Stimulated activated CD8-positive, alpha-beta memory T cell treated with anti-CD3 and anti-CD28 coated beads, Interleukin-12 subunit alpha, Interleukin-12 subunit beta, amount 100 ng/mL, for 24 hours (primary cell): Measurements from ENCODE around the gene PLXNA2.

Experiments
- DNase-seq: peaks from one replicate; pipeline ENCODE4 v3.0.0-alpha.2; 2020; ENCODE audit errors: extremely low read depth

PLXNA2 gene

DNA sequence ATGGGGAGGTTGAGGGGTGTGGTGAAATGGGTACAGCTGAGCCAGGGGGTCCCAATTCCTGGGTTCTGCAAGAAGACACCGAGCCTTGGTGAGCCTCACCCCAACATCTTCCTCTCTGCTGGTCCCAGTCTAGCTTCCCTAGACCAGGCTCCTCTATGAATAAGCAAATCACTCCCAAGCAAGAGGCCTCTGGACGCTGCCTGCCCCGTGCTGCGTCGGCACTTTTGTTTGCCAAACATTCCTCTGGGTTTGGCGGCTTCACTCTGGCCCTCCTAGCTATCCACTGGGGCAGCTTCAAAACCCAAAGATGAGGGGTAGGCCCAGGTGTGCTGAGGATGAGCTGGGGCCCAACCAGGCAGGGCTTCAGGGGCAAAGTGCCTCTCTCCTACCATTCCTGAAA, 196.2 kb downstream of the PLXNA2 start:
- no peak for DNase-seq

DNA sequence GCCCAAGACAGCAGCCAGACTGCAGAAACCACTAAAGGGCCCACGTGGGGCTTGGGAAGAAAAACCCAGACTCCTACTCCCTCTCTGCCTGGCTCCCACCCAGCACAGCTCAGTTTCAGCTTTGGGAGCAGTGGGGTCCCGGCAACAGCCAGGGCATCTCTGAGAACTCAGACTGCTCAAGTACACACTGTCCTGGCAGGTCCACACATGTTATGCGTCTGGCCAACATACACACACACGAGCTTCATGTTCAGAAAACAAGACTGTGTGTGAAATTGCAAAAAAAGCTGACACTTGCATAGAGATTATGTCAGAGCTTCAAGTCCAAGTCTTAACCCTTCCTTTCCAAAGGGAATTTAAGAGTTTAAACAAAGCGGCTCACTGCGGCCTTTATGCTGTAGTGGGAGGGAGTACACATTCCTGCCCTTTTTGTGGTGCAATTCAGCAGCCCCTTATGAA, 196.7 kb downstream of the PLXNA2 start:
- DNase-seq: no peak

DNA sequence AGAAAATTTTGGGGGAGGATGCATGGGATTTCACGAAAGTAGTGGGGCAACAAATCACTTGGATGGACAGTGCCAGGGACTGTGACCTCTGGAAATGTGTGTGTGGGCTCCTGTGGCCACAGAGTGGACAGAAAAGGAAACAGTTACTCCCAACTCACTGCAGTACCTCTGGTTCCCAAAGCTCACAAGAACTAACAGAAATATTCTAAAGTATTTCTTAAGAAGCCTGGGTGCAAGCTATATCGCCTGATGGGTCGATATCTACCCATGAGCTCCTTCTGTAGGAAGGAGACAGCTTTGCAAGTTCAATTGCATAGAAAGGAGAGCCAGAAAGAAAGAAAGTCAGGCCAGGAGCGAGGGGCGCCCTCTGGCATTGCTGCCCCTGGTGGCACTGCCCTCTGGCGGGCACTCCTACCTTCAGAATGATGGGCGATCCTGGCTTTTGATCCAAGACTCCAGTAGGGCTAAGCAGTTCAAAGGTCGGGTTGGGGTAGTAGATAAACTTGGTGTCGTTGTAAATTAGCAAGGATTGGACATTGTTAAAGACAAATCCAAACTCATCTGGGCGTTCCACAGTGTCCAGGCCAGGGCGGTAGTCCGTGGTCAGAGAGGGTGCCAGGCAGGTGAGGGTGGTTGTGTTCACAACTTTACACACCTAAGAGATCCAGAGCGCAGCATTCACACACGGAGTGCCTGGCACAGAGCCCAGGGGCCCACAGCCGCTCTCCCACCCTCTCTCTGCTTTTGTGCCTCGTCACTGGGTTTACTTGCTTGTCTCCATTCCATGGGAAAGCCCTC, 198.5 kb downstream of the PLXNA2 start:
- no peak for DNase-seq

DNA sequence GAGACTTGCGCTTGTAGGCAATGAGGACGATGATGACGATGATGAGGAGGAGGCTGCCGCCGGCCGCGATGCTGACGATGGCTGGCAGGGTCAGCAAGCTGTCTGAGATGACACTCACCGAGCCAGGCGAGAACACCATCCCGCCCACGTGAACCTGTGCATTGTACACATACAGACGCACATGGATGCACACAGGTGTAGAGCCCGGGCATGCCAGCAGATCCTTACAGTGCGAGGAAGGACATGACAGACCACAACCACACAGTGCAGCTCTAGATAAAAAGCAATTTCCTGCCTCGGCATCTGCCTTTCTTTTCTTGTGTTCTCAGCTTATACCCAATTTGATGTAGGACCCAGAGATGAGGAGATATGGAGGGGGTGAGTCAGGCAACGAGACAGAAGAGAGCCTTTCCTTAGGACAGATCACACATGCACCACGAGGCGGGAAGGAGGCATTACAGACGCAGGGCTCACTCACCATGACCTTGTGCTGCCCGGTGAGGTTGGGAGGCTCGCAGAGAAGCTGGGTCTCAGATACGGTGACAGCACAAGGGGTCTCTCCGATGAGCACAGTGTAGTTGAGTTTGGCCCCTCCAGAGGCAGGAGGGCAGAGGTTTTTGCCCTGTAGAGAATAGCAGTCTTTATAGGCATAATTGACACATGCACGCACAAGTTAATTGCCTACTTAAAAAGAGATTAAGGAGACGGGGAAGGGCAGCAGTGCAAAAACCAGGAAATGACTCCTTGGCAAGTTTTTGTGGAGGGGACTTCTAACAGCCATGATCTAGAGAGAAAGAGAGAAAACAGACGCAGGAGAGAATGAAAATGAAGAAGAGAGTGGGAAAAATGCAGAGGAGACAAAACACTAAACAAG, 199.4 kb downstream of the PLXNA2 start:
- no peak for DNase-seq

DNA sequence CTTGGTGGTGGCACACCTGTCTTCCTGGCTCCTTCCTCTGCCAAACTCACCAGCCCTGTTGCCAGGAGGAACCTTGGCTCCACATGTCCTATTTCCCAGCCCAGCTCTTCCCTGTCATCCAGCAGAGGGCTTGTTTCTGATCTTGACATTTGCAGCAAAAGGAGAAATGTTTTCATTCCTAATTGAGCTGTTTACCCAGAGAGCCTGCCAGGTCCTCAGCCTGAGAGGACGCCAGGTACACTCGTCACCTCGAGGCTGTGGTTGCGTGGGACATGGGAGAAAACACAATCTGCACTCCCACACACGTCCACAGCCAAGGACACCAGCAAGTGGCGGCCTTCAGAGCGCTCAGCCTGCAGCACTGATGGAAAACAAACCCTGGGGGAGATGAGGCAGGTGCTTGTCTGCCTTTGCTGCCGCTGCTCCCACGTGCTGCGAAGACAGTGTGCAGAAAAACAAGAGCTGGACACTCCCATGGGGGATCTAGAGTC, 200.4 kb downstream of the PLXNA2 start:
- DNase-seq: no peak

DNA sequence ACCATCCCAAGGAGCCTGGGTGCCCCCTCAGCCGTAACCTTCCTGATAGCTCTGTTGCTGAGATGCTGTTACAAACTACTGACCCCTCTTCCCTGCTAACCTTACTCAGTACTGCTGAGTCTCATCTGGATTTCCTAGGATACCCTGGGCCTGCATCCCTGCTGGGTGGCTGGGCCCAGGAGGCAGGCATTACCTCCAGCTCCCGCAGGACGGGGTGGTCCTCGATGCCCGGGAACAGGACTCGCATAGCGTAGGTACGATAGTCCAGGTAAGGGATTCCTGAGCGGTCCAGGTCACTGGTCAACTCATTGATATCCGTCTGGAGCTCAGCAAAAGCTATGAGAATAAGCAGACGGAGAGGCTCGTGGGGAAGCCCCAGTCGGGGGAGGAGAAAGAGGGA, 201.3 kb downstream of the PLXNA2 start:
- no peak for DNase-seq

DNA sequence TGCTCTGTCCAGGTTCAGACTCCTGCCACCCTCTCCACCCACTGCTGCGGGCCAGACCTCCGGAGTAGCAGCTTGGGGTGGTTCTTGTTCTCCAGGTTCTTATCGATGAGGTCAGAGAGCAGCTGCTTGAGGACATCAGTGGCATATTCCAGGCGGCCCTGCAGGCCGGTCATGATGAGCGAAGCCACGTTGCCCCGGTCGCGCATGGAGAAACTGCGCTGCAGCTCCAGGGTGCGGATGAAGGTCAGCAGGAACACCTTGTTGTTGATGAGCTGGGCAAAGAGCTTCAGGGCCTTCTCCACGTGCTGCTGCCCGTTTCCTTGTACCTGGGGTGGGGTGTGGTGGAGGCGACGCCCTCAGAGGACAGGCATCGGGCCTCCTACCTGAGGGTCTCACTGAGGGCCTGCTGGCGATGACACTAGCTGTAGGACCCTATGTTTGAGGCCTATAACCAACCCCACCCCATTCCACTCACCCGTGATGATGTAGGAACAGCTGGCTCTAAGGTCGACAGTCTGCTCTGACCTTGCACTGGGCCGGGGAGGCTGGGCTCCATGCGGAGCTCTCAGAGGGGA, 202.1 kb downstream of the PLXNA2 start:
- no peak for DNase-seq

DNA sequence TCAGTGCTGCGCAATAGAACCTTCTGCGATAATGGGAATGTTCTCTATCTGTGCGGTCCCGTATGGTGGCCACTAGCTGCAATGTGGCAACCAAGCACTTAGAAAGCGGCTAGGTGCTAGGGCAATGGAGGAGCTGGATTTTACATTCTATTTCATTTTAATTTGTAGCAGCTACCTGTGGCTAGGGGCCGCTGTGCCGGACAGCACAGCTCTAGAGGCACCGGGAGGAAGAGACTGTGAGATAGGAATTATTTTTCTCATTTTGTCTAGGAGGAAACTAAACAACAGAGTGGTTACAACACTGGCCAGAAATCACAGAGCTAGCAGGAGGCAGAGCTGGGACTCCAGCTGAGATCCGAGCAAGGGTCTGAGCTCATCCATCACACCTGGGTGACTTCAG, 202.7 kb downstream of the PLXNA2 start:
- DNase-seq: no peak

DNA sequence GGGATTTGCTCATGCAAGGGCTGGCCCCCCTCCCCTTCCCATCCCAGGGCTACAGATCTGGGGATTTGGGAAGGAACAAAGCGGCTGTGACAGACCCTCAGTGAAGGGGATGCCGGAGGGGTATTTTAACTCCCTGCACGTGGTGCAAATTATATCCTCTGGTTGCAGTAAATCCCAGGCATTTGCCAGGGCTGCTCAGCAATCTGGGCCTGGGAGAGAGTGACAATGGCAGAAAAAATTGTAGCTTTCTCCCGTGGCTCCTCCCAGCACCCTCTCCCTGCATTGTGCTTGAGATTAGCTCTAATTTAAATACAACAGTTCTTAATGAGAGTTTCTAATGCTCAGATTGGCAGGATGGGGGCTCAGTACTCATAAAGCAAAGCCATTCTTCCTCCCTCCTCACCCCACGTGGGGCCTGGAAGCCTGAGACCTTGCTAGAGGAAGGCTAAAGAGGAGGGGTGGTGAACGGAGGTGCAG, 203.3 kb downstream of the PLXNA2 start:
- DNase-seq: no peak

DNA sequence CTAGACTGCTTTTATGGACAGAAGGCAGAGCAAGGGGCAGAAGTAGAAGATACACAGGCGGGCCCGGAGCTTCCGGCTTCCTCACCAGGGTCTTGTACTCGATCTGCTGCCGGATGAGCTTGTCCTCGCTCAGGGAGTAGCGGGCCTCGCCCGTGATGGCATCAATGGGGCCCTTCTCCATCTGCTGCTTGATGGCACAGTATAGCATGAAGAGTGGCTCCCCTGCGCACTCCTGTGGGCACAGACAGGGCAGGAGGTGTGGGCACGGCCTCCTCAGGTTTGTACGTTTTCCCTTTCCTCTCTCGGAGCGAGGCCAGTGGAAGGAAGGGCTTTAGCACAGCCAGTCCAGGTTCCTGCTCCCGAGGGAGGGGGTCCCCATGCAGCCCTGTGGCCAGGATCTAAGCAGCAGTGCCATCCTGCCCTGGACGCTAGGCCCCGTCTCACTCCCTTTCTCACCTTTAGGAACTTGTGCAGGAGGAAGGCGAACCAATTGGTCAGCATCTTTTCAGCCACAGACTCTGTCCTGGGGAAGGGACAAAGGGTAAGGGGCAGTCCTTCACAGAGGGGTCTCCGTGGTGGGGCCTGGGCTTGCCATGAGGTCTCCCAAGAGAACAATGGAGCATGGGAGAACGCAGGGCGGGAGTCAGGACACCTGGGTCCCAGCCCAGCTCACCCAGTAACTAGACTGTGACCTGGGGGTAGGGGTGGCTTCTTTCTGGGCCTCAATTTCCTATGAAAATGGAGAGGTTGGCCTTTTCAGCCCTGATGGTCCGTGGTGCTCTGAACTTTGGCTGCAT, 204.4 kb downstream of the PLXNA2 start:
- DNase-seq: no peak

DNA sequence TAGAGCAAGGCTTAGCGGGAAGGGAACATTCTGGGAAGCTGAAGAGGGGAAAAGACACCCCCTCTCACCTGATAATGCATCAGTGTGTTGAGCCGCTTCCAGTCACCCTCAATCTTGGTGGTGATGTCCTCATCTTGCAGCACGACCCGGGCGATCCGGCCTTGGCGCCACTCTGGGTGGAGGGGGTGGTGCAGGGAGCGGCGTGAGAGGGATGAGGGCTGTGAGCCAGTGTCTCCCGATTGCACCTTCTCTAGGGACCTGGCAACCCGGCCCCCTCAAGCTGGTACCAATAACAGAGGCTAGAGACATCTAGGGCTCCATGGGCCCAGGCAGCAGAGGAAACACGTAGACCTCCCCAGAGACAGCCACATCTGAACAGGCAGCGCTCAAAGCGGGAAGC, 205.9 kb downstream of the PLXNA2 start:
- no peak for DNase-seq

DNA sequence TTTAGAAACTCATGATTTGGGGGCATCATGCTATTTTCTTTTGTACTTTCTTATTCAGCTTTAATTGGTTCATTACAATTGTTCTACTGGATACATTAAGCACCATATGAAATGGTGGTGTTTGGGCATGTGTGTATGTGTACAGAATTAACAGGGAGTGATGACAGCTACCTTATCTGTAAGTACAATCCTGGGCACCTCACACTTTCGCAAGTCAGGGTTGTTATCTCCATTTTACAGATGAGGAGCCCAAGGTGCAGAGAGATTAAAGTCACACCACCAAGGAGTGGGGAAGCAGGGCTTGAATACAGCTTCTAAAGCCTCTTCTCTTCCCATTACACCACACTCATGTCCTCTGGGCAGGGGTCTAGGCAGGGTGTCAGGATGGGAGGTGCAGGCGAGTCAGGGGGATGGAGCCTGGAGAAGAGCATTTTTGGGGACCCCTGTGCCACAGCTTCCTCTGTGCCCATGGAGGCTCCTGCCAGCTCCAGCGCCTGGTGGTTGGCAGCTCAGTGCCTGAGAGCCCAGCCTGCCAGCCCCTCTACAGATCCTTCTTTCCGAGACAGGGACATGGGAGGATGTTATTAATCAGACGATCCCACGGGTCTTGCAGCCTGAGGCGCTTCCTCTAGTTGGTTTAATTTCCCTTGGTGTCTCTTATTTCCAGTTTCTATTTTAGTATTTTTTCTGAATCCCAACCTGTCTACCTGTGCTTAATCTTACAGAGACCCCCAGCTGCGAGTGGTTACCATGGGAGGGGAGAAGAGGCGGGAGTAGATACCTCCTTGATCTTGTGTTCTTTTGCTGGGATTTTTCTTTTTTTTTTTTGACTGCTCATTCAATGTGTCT, 207.0 kb downstream of the PLXNA2 start:
- DNase-seq: no peak

DNA sequence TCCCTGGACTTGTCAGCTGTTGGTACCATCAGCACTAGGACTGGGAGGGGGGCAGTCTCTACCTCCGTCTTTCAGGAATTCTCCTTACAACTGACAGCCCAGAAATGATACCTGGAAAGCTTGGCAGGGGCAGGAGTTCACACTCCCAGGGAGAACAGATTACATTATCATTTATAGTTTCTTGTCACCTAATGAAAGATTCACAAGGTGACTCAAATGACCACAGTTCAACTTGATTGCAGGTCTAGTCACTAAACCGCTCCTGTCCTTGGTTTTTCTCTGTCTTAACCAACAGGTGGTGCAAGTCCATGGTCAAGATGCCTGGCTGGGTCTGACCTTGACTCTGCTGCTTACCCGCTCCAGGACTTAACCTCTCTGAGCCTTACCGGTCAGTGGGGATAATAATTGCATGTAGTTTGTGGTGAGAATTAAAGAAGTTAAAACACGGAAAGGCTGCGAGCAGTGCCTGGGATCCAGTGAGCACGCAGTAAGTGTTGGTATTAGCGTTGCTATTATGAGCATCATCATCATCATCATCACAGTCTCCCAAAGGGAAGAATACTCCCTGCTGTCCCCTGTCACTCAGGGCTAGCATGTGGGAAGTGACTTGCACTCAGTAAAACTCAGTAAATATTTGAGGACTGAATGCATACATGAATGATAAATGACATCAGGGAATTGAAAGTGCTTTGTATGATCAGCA, 207.9 kb downstream of the PLXNA2 start:
- DNase-seq: no peak

DNA sequence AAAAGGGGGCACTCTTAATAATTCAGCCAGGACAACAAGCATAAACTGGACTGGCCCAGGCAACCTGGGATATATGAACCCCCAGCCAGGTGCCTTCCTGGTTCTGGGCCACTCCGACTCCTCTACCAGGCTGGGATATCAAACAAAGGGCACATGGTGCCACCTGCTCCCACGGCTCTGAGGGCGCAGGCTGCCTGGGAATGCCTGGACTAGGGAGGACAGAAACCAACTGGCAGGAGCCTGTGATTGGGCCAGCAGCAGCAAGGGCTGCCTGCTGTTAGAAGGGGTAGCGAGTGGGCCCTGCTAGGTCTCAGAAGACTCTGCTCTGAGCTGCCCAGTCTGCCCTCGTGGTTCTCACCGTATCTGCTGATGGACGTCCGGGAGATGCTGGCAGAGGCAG, 210.0 kb downstream of the PLXNA2 start:
- DNase-seq: no peak

DNA sequence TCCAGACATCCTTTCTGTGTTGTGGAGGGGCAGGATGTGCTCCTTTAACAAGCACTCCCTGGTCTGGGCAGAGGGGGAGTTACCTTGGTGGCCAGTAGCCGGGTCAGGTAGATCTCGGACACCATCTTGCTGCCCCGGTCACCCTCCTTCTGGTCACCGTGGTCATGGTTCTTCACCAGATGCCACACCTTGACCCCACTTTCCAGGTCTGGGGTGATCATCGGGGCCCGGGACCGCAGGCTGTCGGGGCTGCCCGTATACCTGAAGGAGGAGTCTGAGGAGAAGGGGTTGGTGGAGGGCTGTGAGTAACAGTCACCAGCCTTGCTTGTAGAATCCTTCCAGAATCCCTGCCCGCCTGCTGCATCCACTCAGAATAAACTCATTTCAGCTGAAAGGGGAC, 210.9 kb downstream of the PLXNA2 start:
- DNase-seq: no peak

DNA sequence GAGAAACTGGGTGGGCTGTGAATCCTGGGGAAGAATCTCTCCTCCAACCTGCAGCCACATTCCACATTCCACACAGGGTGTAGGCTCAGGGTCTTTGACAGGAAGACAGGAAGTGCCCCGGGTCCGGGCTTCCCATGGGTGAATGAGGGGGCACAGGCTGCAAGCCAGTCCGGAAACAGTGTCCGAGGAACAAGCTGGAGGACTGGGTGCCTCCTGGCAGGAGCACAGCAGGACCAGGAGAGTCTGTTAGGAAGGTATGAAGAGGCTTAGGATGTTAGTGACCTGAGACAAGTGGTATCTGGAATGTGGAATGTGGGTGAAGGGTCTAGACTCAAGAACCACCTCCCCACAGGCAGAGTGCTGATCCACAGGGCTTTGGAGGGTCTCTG, 212.3 kb downstream of the PLXNA2 start:
- DNase-seq: no peak

DNA sequence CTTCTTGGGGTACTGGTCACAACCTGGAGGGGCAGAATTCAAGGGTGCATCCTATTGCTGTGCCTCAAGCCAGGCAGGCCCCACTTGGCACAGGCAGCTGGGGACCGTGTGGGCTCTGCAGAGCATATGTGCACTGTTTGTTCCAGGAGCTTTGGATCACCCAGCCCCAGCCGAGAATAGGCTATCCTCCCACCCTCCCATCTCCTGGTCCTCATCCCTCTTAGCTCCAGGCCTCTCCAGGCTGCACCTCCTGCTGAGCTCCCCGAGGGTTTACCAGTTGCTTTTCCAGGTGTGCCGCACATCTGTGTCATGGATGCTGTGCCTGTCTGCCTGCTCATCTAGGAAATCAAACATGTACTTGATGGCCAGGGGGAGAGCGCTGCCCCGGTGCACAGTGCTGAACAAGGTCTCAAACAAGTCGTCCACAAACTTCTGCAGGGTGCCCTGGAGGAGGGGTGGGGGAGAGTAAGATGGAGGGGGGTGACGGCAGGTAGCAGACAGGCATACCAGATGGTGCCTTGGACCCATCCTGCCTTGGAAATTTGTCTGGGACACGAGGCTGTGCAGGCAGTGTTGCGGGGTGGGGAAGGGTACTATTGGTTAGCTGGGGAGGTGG, 212.8 kb downstream of the PLXNA2 start:
- no peak for DNase-seq

DNA sequence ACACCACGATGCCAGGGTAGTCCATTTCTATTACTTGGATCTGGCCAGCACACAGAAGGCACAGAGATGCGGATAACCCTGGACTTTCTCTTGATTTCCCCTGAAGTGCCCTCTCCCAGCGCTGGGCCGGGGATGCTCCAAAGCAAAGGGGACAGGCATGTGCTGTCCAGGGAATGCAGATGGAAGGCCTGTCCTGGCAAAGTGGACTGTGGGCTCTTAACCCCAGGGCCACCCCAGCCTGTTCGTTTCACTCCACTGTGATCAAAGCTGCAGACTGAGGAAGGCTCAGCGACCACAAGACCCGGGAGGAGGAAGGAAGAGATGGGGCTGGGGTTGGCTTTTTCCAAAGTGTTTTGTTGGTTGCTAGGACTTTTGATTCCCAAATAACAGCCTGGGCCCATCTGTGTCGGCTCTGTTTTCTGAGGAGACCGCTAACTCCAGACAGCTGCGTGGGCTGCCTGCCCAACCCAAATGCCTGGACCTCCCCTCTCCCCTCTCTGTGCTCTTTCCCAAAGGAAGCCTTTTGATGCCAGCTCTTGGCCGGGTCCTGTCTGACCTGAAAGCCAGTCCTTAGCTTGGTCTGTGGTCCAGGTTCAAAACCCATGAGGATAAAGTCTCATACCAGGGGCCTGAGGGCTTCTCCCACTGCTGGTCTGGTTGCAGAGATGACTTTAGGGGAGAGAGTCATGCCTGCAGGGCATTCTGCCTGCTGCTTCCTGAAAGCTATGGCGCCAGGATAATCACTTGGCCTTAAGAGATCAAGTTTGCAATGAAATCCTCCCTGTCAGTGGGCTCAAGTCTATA, 213.7 kb downstream of the PLXNA2 start:
- DNase-seq: no peak
